ENCODE measurements around the gene CHGA.

The CHGA gene

DNA sequence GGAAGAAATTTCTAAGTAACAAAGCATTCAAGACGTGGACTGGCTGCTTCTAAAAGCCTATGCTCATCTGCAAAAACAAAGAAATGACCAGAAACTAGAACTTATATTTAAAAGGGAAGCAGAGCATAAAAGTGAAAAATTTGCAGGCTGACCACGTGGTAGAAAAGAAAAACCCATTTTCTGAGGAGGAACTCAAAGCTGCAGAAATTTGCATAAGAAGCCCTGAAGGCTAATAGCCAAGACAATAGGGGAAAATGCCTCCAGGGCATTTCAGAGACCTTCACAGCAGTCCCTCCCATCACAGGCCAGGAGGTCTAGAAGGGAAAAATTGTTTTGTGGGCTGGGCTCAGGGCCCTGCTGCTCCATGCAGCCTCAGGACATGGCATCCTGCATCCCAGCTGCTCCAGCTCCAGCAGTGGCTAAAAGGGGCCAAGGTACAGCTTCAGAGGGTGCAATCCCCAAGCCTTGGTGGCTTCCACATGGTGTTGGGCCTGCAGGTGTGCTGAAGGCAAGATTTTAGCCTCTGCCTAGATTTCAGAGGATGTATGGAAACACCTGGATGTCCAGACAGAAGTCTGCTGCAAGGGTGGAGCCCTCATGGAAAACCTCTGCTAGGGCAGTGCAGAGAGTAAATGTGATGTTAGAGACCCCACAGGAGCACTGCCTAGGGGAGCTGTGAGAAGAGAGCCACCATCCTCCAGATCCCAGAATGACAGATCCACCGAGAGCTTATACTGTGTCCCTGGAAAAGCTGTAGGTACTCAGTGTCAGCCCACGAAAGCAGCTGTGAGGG lies 55.5 kb downstream of the CHGA start:
- Mint-ChIP-seq H3K4me1 (ENCODE audit: low read depth) (no peaks in the 10 kb centered on the region), H3K27ac (no peak overlapping the region), H3K27me3 (ENCODE audit: low read depth) (no peaks in the 10 kb centered on the region), H3K36me3 (ENCODE audit: low read depth) (peaks cover 51% of the 10 kb centered on the region), H3K9me3 (peaks cover 56% of the 10 kb centered on the region), H3K4me3 (no peak overlapping the region)

GRCh38 chr14:92980866-92981265 lies 57.9 kb downstream of the CHGA start:
- H3K4me3 Mint-ChIP-seq: no peak overlapping the region
- peaks cover 3% of the 10 kb centered on the region for H3K4me1 Mint-ChIP-seq (ENCODE audit: low read depth)
- H3K36me3 Mint-ChIP-seq (ENCODE audit: low read depth): peaks cover 46% of the 10 kb centered on the region
- H3K27me3 Mint-ChIP-seq (ENCODE audit: low read depth): no peaks in the 10 kb centered on the region
- no peak overlapping the region for H3K27ac Mint-ChIP-seq
- H3K9me3 Mint-ChIP-seq: peaks cover 51% of the 10 kb centered on the region

GRCh38 chr14:92981726-92982125 lies 58.8 kb downstream of the CHGA start:
- Mint-ChIP-seq H3K36me3 (ENCODE audit: low read depth) (peaks cover 38% of the 10 kb centered on the region), H3K27ac (no peak overlapping the region), H3K4me1 (ENCODE audit: low read depth) (peaks cover 3% of the 10 kb centered on the region), H3K9me3 (peaks cover 44% of the 10 kb centered on the region), H3K27me3 (ENCODE audit: low read depth) (no peaks in the 10 kb centered on the region), H3K4me3 (no peak overlapping the region)

- no peak overlapping the region for H3K4me3 Mint-ChIP-seq
- peaks cover 26% of the 10 kb centered on the region for H3K36me3 Mint-ChIP-seq (ENCODE audit: low read depth)
- no peaks in the 10 kb centered on the region for H3K27me3 Mint-ChIP-seq (ENCODE audit: low read depth)
- peaks cover 32% of the 10 kb centered on the region for H3K9me3 Mint-ChIP-seq
- peaks cover 3% of the 10 kb centered on the region for H3K4me1 Mint-ChIP-seq (ENCODE audit: low read depth)
- no peak overlapping the region for H3K27ac Mint-ChIP-seq
These were observed 60.0 kb downstream of the CHGA start for GRCh38 chr14:92982956-92983355.

- Mint-ChIP-seq H3K27me3 (ENCODE audit: low read depth) (no peaks in the 10 kb centered on the region), H3K9me3 (peaks cover 22% of the 10 kb centered on the region), H3K36me3 (ENCODE audit: low read depth) (peaks cover 16% of the 10 kb centered on the region), H3K4me1 (ENCODE audit: low read depth) (peaks cover 3% of the 10 kb centered on the region), H3K4me3 (no peak overlapping the region), H3K27ac (no peak overlapping the region)
These were observed 61.3 kb downstream of the CHGA start for GRCh38 chr14:92984082-92984788.

All from T-helper 1 cell treated with Interleukin-12 subunit alpha and Interleukin-12 subunit beta and Interleukin-4 antibody, amounts not matched to agents 30 μg/mL and 1 μg/mL, for 36 hours (primary cell).